Smooth muscle cell (in vitro differentiated cells): ENCODE measurements around the gene KMT2E. TPM values are rescaled to one million over a fixed set of nuclear protein-coding genes. Genes with fewer than 3 reads are reported as not detected.

Source experiments
- DNase-seq: peaks from one replicate; lab custom pipeline; 2025; ENCODE audit not compliant: unreplicated experiment; lab: John Stamatoyannopoulos, UW
- H2AFZ ChIP-seq: fragments of 200-600 bp; sonication (generic); 2 replicates; pipeline ENCODE4 v1.6.0; 2016; ENCODE audit warnings: antibody characterized with exemption, low read depth, mild to moderate bottlenecking
- H3F3A ChIP-seq: fragments of 200-600 bp; sonication (generic); 2 replicates; pipeline ENCODE4 v1.6.0; 2017; ENCODE audit warnings: antibody characterized with exemption, low read depth
- H3K27ac ChIP-seq: fragments of 200-600 bp; sonication (generic); 2 replicates; pipeline ENCODE4 v1.5.1; 2016; ENCODE audit warnings: low read depth, mild to moderate bottlenecking
- H3K27me3 ChIP-seq: fragments of 200-600 bp; sonication (generic); 2 replicates; pipeline ENCODE4 v1.6.1; 2016; ENCODE audit warnings: low read depth, mild to moderate bottlenecking
- H3K36me3 ChIP-seq: fragments of 200-600 bp; sonication (generic); 2 replicates; pipeline ENCODE4 v1.5.1; 2016; ENCODE audit warnings: low read depth
- H3K4me1 ChIP-seq: fragments of 200-600 bp; sonication (generic); 2 replicates; pipeline ENCODE4 v1.5.1; 2016; ENCODE audit warnings: low read depth
- H3K4me2 ChIP-seq: fragments of 200-600 bp; sonication (generic); 2 replicates; pipeline ENCODE4 v1.6.0; 2016; ENCODE audit warnings: mild to moderate bottlenecking
- H3K4me3 ChIP-seq: fragments of 200-600 bp; sonication (generic); 2 replicates; pipeline ENCODE4 v1.5.1; 2016; ENCODE audit warnings: mild to moderate bottlenecking
- H3K79me2 ChIP-seq: fragments of 200-600 bp; sonication (generic); 2 replicates; pipeline ENCODE4 v1.6.0; 2016; ENCODE audit warnings: low read depth, mild to moderate bottlenecking
- H3K9ac ChIP-seq: fragments of 200-600 bp; sonication (generic); 2 replicates; pipeline ENCODE4 v1.6.0; 2016; ENCODE audit warnings: low read depth
- H3K9me3 ChIP-seq: fragments of 200-600 bp; sonication (generic); replicated peaks from 2 replicates; pipeline ENCODE4 v1.5.1; 2016; ENCODE audit warnings: low read depth
- H4K20me1 ChIP-seq: fragments of 200-600 bp; sonication (generic); 2 replicates; pipeline ENCODE4 v1.6.0; 2016; ENCODE audit warnings: low read depth
- CTCF ChIP-seq: fragments of 200-600 bp; sonication (generic); IDR thresholded peaks from 2 replicates; pipeline ENCODE4 v1.5.1; 2017; ENCODE audit warnings: borderline replicate concordance, mild to moderate bottlenecking, antibody characterized with exemption; ENCODE audit not compliant: insufficient read depth, poor library complexity, severe bottlenecking
- WGBS: methylation state at CpG from one replicate; pipeline ENCODE4 v1.1.7; 2016; ENCODE audit warnings: low lambda C conversion rate; 5-methylcytosine and 5-hydroxymethylcytosine counted together
- polyA plus RNA-seq: library from polyadenylated mRNA; unstranded; fragments of >200 nt; fragmentation: Nextera tagmentation; extraction: Ambion mirVana; gene quantifications from 2 replicates; pipeline ENCODE4 v1.2.1, GENCODE V29; 2016
- total RNA-seq: library from RNA; depleted of rRNA; stranded (reverse); fragments of >200 nt; gene quantifications from 2 replicates; pipeline ENCODE4 v1.2.3, GENCODE V29; 2014

KMT2E gene
- total and polyA plus RNA-seq, 2 experiments from 2014 or later: 64.4 to 88.1 TPM

GRCh38 chr7:104981672-104982037, 32.4 kb upstream of the KMT2E start:
- H3K4me2 ChIP-seq: peak overlapping the region; percentile 90
- H3K27me3 ChIP-seq: no peaks in the 10 kb centered on the region
- peaks cover 37% of the 10 kb centered on the region for H3F3A ChIP-seq
- peaks cover 43% of the 10 kb centered on the region for H3K79me2 ChIP-seq
- H2AFZ ChIP-seq: no peak overlapping the region
- DNase-seq: no peak
- no peak overlapping the region for H3K27ac ChIP-seq
- H3K9me3 ChIP-seq: no peaks in the 10 kb centered on the region
- H3K36me3 ChIP-seq: no peaks in the 10 kb centered on the region
- WGBS: 67% methylated on average over 1 of the region's 1 CpG
- TF ChIP-seq CTCF: no peak
- peaks cover 48% of the 10 kb centered on the region for H4K20me1 ChIP-seq
- no peak overlapping the region for H3K9ac ChIP-seq
- peaks cover 54% of the 10 kb centered on the region for H3K4me1 ChIP-seq
- H3K4me3 ChIP-seq: no peak overlapping the region

GRCh38 chr7:104982308-104983075, 31.5 kb upstream of the KMT2E start:
- Histone ChIP-seq H3K27me3 (no peaks in the 10 kb centered on the region), H2AFZ (no peak overlapping the region), H3K9me3 (no peaks in the 10 kb centered on the region), H3F3A (peaks cover 41% of the 10 kb centered on the region), H3K4me2 (peak overlapping the region; percentile 90), H3K4me1 (peaks cover 55% of the 10 kb centered on the region), H3K79me2 (peaks cover 47% of the 10 kb centered on the region), H3K36me3 (no peaks in the 10 kb centered on the region), H3K4me3 (peak overlapping the region; percentile 62), H3K9ac (peak overlapping the region; percentile 98), H4K20me1 (peaks cover 45% of the 10 kb centered on the region), H3K27ac (no peak overlapping the region)
- 28% methylated on average over 5 of the region's 5 CpGs for WGBS
- DNase-seq: no peak
- no peak for TF ChIP-seq CTCF

- Histone ChIP-seq H3K9ac (peak overlapping the region; percentile 98), H3K4me1 (peaks cover 62% of the 10 kb centered on the region), H2AFZ (peak overlapping the region; percentile 69), H3K27me3 (no peaks in the 10 kb centered on the region), H3K36me3 (no peaks in the 10 kb centered on the region), H3K4me2 (peak overlapping the region; percentile 90), H3F3A (peaks cover 47% of the 10 kb centered on the region), H3K27ac (no peak overlapping the region), H4K20me1 (peaks cover 38% of the 10 kb centered on the region), H3K9me3 (no peaks in the 10 kb centered on the region), H3K4me3 (peak overlapping the region; percentile 62), H3K79me2 (peaks cover 40% of the 10 kb centered on the region)
- no peak for DNase-seq
- no peak for TF ChIP-seq CTCF
- WGBS: 84% methylated on average over 13 of the region's 13 CpGs
These were observed 30.9 kb upstream of the KMT2E start for GRCh38 chr7:104983076-104983577.
